IPS-18a (cell line): ENCODE data around the gene SHISA5.

ENCODE experiments used
- H3K27ac ChIP-seq: one replicate; pipeline ENCODE4 v1.5.1; 2013; ENCODE audit warnings: low read length
- H3K27me3 ChIP-seq: one replicate; pipeline ENCODE4 v1.6.1; 2013; ENCODE audit warnings: mild to moderate bottlenecking, low read length; ENCODE audit not compliant: control insufficient read depth, insufficient read depth
- H3K36me3 ChIP-seq: one replicate; pipeline ENCODE4 v1.6.1; 2013; ENCODE audit warnings: low read depth, low read length; ENCODE audit not compliant: control insufficient read depth
- H3K4me1 ChIP-seq: one replicate; pipeline ENCODE4 v1.6.1; 2013; ENCODE audit warnings: low read depth, low read length; ENCODE audit not compliant: control insufficient read depth
- H3K4me3 ChIP-seq: one replicate; pipeline ENCODE4 v1.5.1; 2013; ENCODE audit warnings: low read length
- H3K9ac ChIP-seq: one replicate; pipeline ENCODE4 v1.6.1; 2013; ENCODE audit warnings: mild to moderate bottlenecking, low read length, moderate library complexity
- H3K9me3 ChIP-seq: one replicate; pipeline ENCODE4 v1.6.1; 2013; ENCODE audit warnings: low read depth, low read length; ENCODE audit not compliant: control insufficient read depth

SHISA5 gene

DNA sequence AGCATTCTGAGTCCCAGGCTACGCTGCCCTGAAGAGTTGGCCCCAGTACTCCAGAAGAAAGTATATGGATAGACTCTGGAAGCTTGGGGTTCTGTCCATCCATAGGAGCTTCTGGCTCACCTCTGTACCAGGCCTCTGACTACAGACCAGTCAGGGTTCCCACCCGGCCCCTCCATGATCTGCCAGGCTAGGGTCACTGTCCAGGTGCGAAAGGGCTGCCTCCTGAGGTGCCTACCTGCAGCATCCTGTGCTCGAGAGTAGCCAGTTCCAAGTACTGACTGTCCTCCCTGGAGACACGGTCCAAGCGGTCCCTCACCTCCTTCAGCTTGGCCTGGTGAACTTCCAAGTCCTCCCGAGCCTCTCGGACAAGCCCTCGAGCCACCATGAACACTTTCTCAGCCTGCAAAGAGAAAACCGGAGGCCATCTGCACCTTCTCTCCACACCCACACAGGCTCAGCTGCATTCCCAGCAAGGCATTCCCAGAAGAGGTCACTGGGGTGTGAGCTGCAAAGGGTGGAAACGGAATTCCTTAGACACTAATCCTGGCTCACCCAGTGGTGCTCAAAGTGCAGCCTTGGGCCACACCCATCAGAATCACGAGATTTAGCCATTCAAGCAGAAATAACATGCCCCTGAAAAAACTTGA is 70.4 kb downstream of the SHISA5 start:
- Histone ChIP-seq H3K27ac (no peak overlapping the region), H3K9ac (no peak overlapping the region), H3K9me3 (no peaks in the 10 kb centered on the region), H3K4me3 (no peak overlapping the region), H3K4me1 (peaks cover 8% of the 10 kb centered on the region), H3K36me3 (peaks cover 20% of the 10 kb centered on the region), H3K27me3 (no peaks in the 10 kb centered on the region)

DNA sequence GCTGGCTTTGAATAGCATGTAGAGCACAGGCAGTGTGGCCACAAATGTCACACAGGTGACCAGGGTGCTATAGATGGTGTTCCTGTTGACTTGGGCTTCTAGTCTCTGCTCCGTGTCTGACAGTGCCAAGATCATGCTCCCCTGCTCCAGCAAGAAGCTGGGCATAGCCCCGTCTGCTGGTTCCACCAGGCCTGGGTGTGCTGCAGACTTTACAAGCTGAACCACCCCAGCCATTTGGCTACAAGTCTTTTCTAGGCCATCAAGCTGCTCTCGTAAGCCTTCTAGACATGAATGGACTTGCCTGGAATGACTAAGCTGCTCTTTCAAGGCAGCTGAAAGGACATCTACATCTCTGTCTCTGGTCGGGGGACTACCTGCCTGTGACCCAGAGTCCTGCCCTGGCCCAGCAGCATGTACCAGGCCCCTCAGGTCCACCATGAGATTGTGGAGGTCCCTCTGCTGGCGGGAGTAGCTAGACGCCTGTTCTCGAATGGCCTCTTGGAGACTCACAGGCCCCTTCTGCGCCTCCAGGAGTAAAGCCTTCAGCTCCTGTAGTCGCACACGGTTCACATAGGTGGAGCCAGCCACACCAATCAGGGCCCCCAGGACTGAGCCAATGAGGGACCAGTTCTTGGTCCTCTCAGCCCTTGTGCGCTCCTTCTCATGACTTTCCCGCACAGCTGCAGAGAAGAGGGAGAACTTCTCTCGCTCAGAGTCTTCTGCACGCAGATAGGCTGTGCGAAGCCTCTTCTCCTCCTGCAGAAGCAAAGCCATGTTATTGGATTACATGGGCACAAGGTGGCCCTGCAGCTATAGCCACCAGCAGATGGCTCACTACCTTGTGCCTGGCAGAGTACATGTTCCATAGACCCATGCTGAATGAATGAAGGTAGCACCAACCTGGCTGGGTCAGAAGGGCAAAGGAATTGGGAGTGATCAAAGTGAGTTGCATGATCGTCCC is 71.3 kb downstream of the SHISA5 start:
- Histone ChIP-seq H3K4me1 (peaks cover 13% of the 10 kb centered on the region), H3K27me3 (no peaks in the 10 kb centered on the region), H3K36me3 (peaks cover 20% of the 10 kb centered on the region), H3K27ac (no peak overlapping the region), H3K4me3 (no peak overlapping the region), H3K9me3 (no peaks in the 10 kb centered on the region), H3K9ac (no peak overlapping the region)

DNA sequence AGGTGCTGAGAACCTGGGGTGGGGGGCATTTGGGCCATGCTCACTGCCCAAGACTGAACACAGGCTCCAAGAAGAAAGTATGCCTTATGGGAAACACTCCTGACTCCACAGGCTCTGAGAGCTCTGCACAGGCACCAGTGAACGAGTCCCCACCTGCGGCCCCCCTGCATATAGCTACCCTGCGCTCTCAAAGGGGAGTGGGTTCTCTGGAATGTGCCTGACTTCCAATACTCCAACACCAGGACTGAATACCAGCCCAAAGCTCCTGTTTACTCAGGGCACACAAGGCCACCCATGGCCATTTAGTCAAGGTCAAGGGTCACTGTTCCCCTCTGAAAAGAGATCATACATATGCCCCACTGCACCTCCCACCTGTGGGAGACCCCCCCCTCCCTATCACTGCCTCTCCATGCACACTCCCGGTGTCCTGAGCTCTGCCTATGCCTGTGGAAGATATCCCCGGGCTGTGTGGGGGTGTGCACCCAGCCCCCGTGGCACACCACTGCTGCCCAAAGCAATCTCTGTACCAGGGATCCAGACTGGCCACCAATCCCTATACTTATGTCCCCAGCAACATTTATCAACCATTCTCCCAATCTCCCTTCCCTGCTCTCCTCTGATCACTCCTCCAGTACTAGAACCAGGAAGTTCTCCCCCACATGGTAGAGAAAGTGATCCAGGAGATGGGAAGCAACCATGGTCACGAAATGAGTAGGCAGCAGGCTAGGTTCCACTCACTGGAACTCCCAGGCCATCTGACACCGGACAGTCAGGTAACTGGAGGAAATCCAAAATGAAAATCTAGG is 72.5 kb downstream of the SHISA5 start:
- Histone ChIP-seq H3K9ac (no peak overlapping the region), H3K9me3 (no peaks in the 10 kb centered on the region), H3K4me1 (peaks cover 17% of the 10 kb centered on the region), H3K4me3 (no peak overlapping the region), H3K36me3 (peaks cover 20% of the 10 kb centered on the region), H3K27ac (no peak overlapping the region), H3K27me3 (no peaks in the 10 kb centered on the region)

DNA sequence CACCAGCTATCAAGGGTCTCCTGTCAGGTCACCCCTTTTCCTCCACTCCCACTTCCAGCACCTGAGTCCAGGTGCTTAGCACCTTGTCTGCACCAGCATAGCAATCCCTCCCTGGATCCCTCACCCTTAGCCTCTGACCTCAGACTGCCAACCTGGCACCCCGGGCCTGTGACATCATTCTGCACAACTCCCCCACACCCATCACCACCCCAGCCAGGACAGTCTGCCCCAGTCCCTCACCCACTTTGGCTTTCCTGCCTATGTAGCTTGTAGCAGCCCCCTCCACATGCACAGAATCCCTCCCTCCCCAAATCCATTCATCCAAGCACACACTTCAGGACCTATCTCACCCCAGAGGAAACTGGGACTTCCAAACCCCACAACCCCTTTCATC is 73.3 kb downstream of the SHISA5 start:
- H3K27me3 ChIP-seq, result no peaks in the 10 kb centered on the region
- H3K4me3 ChIP-seq, result peak overlapping the region; percentile 76
- no peak overlapping the region for H3K27ac ChIP-seq
- H3K4me1 ChIP-seq, result peaks cover 17% of the 10 kb centered on the region
- H3K36me3 ChIP-seq, result peaks cover 20% of the 10 kb centered on the region
- H3K9ac ChIP-seq, result no peak overlapping the region
- no peaks in the 10 kb centered on the region for H3K9me3 ChIP-seq

DNA sequence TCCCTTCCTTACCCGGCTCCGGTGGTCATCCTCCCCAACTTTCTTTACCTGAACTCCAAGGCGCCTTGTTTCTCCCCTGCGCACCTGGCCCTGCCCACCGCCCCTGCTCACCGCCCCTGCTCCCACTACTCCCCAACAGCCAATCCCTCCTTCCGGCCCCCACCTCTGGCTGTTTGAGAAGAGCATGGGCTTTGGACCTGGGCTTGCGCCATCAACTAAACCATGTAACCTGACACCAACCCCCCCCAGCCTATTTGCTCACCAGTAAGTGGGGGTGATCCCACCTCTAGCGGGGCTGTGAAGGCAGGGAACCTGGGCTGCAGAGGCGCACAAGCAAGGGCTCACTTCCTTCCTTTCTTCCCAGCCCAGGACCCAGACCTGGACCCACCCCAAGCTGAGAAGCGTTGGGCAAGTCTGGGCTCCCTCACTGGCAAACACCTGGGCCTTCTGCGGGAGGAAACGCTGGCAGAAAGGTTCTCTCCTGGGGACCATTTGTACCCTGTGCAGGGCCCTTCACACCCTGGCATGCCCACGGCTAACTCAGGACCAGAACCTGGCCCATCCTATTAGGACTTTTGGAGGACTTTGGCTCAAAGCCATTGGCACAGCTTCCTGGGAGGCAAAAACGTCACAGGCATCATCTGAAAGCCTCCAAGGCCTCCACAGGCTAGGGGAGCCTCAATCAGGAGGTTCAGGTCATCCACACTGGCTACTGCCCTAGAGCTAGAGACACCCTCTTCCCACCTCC is 73.8 kb downstream of the SHISA5 start, which contains the start of gene PLXNB1:
Gene PLXNB1, minus strand, starts transcription at position 127 of the 748 bp plus-strand sequence. CDS start 5,475 bp downstream, outside the sequence.
- peak within 1 kb of the TSS; percentile 76 for H3K4me3 ChIP-seq
- H3K9me3 ChIP-seq, result no peaks in the 10 kb centered on the region
- H3K9ac ChIP-seq, result peak within 1 kb of the TSS; percentile 79
- peaks cover 20% of the 10 kb centered on the region for H3K36me3 ChIP-seq
- H3K4me1 ChIP-seq, result peaks cover 17% of the 10 kb centered on the region
- H3K27ac ChIP-seq, result peak within 1 kb of the TSS; percentile 38
- no peaks in the 10 kb centered on the region for H3K27me3 ChIP-seq

DNA sequence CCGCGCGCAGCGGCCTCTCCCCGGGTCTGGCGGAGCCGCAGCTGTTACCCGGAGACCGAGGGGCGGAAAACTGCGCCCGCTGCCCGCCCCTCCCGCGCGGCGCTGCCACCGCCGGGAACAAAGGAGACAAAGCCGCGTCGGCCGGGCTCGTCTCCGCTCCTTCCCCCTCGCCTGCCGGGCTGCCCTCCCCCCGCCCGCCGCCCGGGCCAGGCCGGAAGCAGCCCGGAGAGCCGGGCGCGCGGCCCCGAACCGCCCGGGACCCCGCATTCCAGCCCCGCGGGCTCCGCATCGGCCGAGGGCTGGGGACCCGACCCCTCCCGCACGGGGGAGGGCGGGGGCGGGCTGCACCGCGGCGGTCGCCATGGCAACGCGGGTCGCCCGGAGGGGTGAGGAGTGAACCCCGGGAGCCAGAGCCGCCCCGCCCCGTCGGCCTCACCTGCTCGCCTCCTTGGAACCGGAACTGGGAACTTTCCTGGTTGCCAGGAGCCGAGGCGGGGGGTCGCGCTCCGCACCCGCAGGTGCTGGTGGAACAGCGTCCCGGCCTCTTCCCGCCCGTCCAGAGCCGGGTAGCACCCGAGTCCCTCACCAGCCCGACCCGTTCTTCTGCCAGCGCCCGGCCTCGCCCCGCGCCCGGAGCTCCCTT is 74.5 kb downstream of the SHISA5 start:
- Histone ChIP-seq H3K36me3 (peaks cover 21% of the 10 kb centered on the region), H3K9me3 (no peaks in the 10 kb centered on the region), H3K27me3 (no peaks in the 10 kb centered on the region), H3K27ac (peak overlapping the region; percentile 38), H3K4me3 (peak overlapping the region; percentile 76), H3K9ac (peak overlapping the region; percentile 79), H3K4me1 (peaks cover 17% of the 10 kb centered on the region)

DNA sequence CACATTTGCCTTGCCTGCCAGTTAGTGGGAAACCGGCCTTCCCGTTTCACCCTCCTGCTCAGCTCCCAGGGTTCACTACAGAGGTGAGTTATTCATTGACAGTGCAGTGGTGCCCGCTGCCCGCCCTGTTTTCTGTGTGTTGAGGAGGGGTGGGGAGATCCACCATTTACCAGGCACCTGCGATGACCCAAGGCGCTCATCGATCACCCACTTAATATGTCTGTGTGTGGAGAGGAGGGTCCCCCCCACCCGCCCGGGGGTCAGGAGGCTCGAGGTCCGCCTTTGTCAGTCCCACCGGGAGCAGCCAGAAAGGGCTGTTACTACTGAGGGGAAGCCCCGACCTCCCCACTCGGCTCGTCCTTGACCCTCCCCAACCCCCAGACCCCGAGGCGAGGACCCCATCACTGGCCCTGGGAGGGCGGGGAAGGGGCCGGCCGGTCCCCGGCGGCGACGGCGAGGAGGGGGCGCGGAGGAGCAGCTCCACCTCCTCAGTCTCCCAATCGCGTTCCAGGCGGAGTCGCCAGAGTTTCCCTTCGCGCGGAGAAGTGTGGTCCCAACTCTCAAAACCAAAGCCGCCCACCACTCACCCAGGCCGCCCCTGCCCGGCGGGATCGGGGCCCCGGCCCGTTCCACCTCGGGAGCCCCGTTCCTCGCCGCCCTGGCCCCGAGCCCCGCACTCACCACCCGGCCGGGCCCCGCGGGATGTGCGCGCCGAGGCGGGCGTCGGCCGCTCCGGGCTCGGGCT is 75.2 kb downstream of the SHISA5 start:
- Histone ChIP-seq H3K4me3 (peak overlapping the region; percentile 76), H3K27me3 (no peaks in the 10 kb centered on the region), H3K9me3 (no peaks in the 10 kb centered on the region), H3K9ac (peak overlapping the region; percentile 79), H3K27ac (peak overlapping the region; percentile 38), H3K36me3 (peaks cover 19% of the 10 kb centered on the region), H3K4me1 (peaks cover 17% of the 10 kb centered on the region)

DNA sequence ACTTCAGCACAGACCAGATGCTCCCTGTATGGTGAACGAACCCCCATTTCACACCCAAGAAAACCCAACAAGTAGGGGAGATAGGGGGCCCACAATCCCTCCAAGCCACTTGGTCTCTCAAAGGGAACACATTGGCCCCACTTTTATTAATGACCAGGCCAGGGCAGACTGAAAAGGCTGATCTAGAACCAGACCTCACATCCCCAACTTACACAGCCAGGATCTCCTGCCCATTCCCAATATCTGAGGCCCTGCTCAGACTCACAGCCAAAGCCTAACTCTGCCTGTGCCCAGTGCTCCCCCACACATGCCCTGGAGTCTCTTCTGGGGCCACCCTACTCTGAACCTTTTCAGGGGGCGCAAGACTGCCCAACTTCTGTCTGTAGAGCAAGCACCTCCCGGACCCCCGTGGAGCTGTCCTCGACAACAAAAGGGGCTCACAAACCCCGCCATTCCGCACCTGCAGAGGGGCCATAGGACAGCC is 75.8 kb downstream of the SHISA5 start:
- Histone ChIP-seq H3K27ac (no peak overlapping the region), H3K27me3 (no peaks in the 10 kb centered on the region), H3K9me3 (no peaks in the 10 kb centered on the region), H3K4me3 (peak overlapping the region; percentile 76), H3K4me1 (peaks cover 17% of the 10 kb centered on the region), H3K9ac (peak overlapping the region; percentile 60), H3K36me3 (peaks cover 22% of the 10 kb centered on the region)

DNA sequence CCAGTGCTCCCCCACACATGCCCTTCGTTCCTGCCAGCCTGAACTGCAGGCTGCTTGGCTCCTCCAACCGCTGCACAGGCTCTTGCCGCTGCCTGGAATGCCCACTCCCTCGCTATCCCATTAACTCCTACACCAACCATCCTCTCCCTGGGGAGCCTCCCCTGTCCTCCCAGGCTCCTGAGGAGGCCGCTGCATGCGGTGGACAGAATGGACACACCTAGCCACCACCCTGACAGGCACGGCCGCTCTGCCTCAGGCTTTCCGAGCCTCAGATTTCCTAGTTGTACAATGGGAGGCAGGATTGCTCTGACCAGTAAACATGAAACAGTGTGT is 76.4 kb downstream of the SHISA5 start:
- H3K9me3 ChIP-seq, result no peaks in the 10 kb centered on the region
- no peak overlapping the region for H3K9ac ChIP-seq
- H3K4me1 ChIP-seq, result peaks cover 17% of the 10 kb centered on the region
- peak overlapping the region; percentile 76 for H3K4me3 ChIP-seq
- no peak overlapping the region for H3K27ac ChIP-seq
- no peaks in the 10 kb centered on the region for H3K27me3 ChIP-seq
- peaks cover 22% of the 10 kb centered on the region for H3K36me3 ChIP-seq
